Testis (tissue), 3 donors: Measurements from ENCODE around the gene TLE4. TPM values are rescaled to one million over a fixed set of nuclear protein-coding genes. Genes with fewer than 3 reads are reported as not detected.
"Not testable (repeated sequence)": the region's sequence is repeated elsewhere in the genome, so short reads cannot be mapped to it uniquely, and the experiment has no call there.

Experiments
- DNase-seq: peaks from one replicate; pipeline ENCODE4 v3.0.0-alpha.2; 2019
- H3K27ac ChIP-seq, 2 donors: fragments of 200-600 bp; sonication (generic); one replicate each; pipeline ENCODE4 v1.5.1; 2019
- H3K27me3 ChIP-seq: fragments of 200-600 bp; sonication (generic); one replicate; pipeline ENCODE4 v1.5.1; 2019
- H3K36me3 ChIP-seq: fragments of 200-600 bp; sonication (generic); one replicate; pipeline ENCODE4 v1.5.1; 2017; ENCODE audit warnings: low read depth; ENCODE audit errors: missing control alignments
- H3K4me1 ChIP-seq: fragments of 200-600 bp; sonication (generic); one replicate; pipeline ENCODE4 v1.5.1; 2019
- H3K4me3 ChIP-seq, 2 donors: fragments of 200-600 bp; sonication (generic); one replicate each; pipeline ENCODE4 v1.5.1; 2017 to 2019
- H3K9me3 ChIP-seq: fragments of 200-600 bp; sonication (generic); one replicate; pipeline ENCODE4 v1.5.1; 2017
- POLR2A ChIP-seq: fragments of 450-650 bp; IDR thresholded peaks from one replicate; pipeline ENCODE4 v1.6.1; 2017; ENCODE audit warnings: antibody characterized with exemption, mild to moderate bottlenecking, moderate library complexity
- WGBS, 2 donors: methylation state at CpG; one replicate each; pipeline ENCODE4 v1.1.5; 2018; 5-methylcytosine and 5-hydroxymethylcytosine counted together
- intact Hi-C: fragments of 100-400 bp; cut with DNase I; formaldehyde crosslinking; loops from one replicate; pipeline ENCODE4 v1.15.1; 2023; ENCODE audit warnings: low total_unique reads
- polyA plus RNA-seq: library from polyadenylated mRNA; stranded (reverse); fragments of 350-450 nt; fragmentation: Illumina TruSeq; extraction: RNeasy Lipid Tissue Mini Kit (QIAGEN cat#74804); gene quantifications from one replicate; pipeline ENCODE4 v1.2.3, GENCODE V29; 2014; ENCODE audit warnings: low read depth, low replicate concordance; ENCODE audit not compliant: insufficient read depth
- total RNA-seq, 2 donors: library from RNA; depleted of rRNA; stranded (reverse); fragments of >200 nt; gene quantifications; one replicate each; pipeline ENCODE4 v1.2.3, GENCODE V29; 2016
- TF ChIP-seq, protein P1 (sequence below), 3 experiments: fragments of 450-650 bp in 2 of 3; fragments of 200-600 bp in 1 of 3; sonication (generic) in 1 of 3; IDR thresholded peaks; one replicate each; pipeline ENCODE4 v1.5.1; 2016 to 2019; ENCODE audit warnings: antibody characterized with exemption in 3 of 3, mild to moderate bottlenecking in 2 of 3, moderate library complexity in 1 of 3

The TLE4 gene
- total and polyA plus RNA-seq, 3 donors from 2014 or later = 223 to 311 (median 292) TPM

- 72 to 78% methylated on average over 2 of the region's 2 CpGs for WGBS, 2 donors
- TF ChIP-seq POLR2A = no peak
- TF ChIP-seq, protein P1, sequence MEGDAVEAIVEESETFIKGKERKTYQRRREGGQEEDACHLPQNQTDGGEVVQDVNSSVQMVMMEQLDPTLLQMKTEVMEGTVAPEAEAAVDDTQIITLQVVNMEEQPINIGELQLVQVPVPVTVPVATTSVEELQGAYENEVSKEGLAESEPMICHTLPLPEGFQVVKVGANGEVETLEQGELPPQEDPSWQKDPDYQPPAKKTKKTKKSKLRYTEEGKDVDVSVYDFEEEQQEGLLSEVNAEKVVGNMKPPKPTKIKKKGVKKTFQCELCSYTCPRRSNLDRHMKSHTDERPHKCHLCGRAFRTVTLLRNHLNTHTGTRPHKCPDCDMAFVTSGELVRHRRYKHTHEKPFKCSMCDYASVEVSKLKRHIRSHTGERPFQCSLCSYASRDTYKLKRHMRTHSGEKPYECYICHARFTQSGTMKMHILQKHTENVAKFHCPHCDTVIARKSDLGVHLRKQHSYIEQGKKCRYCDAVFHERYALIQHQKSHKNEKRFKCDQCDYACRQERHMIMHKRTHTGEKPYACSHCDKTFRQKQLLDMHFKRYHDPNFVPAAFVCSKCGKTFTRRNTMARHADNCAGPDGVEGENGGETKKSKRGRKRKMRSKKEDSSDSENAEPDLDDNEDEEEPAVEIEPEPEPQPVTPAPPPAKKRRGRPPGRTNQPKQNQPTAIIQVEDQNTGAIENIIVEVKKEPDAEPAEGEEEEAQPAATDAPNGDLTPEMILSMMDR (IDR thresholded peaks at IDR 0.05) = no peak
- intact Hi-C loops = no loop called here
- H3K4me3 ChIP-seq = no peak overlapping the region
- no peaks in the 10 kb centered on the region for H3K27me3 ChIP-seq
- H3K27ac ChIP-seq = no peak overlapping the region
- H3K4me1 ChIP-seq = no peaks in the 10 kb centered on the region
- no peaks in the 10 kb centered on the region for H3K9me3 ChIP-seq
- DNase-seq = no peak
- no peaks in the 10 kb centered on the region for H3K36me3 ChIP-seq
These were observed 65.6 kb downstream of the TLE4 start for GRCh38 chr9:79637177-79637925.

GRCh38 chr9:79638806-79639205 lies 67.0 kb downstream of the TLE4 start:
- H3K4me1 ChIP-seq = no peaks in the 10 kb centered on the region
- no peak overlapping the region for H3K4me3 ChIP-seq
- H3K36me3 ChIP-seq = no peaks in the 10 kb centered on the region
- DNase-seq = no peak
- H3K9me3 ChIP-seq = no peaks in the 10 kb centered on the region
- H3K27me3 ChIP-seq = no peaks in the 10 kb centered on the region
- TF ChIP-seq, protein P1 (IDR thresholded peaks at IDR 0.05) = no peak
- no peak for TF ChIP-seq POLR2A
- 84 to 87% methylated on average over 2 of the region's 2 CpGs for WGBS, 2 donors
- H3K27ac ChIP-seq = no peak overlapping the region
- intact Hi-C loops = no loop called here

DNA sequence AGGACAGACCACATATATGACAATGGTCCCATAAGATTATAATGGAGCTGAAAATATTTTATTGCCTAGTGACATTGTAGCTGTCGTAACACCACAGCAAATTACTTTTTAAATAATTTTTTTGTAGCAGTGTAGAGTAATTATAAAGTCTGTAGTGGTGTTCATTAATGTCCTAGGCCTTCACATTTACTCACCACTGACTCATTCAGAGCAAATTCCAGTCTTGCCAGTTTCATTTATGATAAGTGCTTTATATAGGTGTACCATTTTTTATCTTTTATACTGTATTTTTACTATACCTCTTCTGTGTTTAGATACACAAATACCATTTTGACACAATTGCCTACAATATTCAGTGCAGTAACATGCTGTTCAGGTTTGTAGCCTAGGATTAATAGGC lies 67.6 kb downstream of the TLE4 start:
- 95 to 98% methylated on average over 1 of the region's 1 CpG for WGBS, 2 donors
- H3K27me3 ChIP-seq = no peaks in the 10 kb centered on the region
- intact Hi-C loops = no loop called here
- no peak overlapping the region for H3K27ac ChIP-seq
- no peaks in the 10 kb centered on the region for H3K9me3 ChIP-seq
- TF ChIP-seq, protein P1 (IDR thresholded peaks at IDR 0.05) = no peak
- no peak for TF ChIP-seq POLR2A
- no peaks in the 10 kb centered on the region for H3K36me3 ChIP-seq
- no peak for DNase-seq
- H3K4me3 ChIP-seq = no peak overlapping the region
- no peaks in the 10 kb centered on the region for H3K4me1 ChIP-seq

DNA sequence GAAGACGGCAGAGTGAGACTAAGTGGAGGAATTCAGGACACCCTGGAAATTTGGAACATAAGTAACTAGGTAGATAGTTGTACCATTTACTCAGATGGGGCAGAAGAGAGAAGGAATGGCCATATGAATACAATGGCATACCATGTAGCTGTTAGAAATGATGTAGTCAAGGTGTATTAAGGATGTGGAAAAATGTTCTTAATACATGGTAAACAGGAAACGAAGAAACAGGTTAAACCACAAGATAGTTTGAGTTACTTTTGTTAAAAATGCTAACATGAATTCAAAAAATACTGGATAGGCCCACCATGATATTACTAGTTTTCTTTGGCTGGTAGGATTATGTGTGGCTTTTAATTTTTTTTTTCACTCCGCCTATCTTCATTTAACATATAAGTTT lies 68.3 kb downstream of the TLE4 start:
- H3K27ac ChIP-seq, H3K36me3 ChIP-seq, H3K4me1 ChIP-seq, DNase-seq, intact Hi-C loops, H3K9me3 ChIP-seq, H3K27me3 ChIP-seq, H3K4me3 ChIP-seq: not testable (repeated sequence)
- WGBS, 2 donors = 95 to 97% methylated on average over 3 of the region's 3 CpGs

DNA sequence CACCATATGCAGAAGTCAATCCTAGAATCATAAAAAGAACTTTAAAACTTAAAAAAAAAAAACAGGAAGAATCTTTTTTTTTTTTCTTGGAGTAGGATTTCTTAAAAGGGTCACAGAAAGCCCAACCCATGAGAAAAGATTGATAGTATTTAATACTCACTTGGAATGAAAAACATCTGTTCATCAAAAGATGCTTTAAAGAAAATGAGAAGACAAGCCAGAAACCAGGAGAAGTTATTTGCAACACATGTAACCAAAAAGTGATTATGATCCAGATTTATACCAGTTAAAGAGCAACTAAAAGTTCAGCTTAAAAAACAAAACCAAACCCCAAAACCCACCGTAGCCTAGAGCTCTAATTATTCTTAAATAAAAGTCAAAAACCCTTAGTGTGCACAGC lies 69.3 kb downstream of the TLE4 start:
- 65 to 73% methylated on average over 1 of the region's 1 CpG for WGBS, 2 donors
- Histone ChIP-seq H3K27ac (no peak overlapping the region), H3K36me3 (no peaks in the 10 kb centered on the region), H3K27me3 (no peaks in the 10 kb centered on the region), H3K4me3 (no peak overlapping the region), H3K9me3 (no peaks in the 10 kb centered on the region), H3K4me1 (no peaks in the 10 kb centered on the region)
- TF ChIP-seq, protein P1 (IDR thresholded peaks at IDR 0.05) = no peak
- no peak for TF ChIP-seq POLR2A
- DNase-seq = no peak
- intact Hi-C loops = no loop called here
